ENCODE results near the gene DLL3.

GRCh38 chr19:39518458-39518857 lies 19.7 kb downstream of the DLL3 start:
- TF ChIP-seq POLR2A (IDR thresholded peaks at IDR 0.05) (no peak), EP300 (IDR thresholded peaks at IDR 0.05; ENCODE audit: low read depth) (no peak), POLR2AphosphoS5 (IDR thresholded peaks at IDR 0.05) (no peak)
- TF ChIP-seq, protein P1, sequence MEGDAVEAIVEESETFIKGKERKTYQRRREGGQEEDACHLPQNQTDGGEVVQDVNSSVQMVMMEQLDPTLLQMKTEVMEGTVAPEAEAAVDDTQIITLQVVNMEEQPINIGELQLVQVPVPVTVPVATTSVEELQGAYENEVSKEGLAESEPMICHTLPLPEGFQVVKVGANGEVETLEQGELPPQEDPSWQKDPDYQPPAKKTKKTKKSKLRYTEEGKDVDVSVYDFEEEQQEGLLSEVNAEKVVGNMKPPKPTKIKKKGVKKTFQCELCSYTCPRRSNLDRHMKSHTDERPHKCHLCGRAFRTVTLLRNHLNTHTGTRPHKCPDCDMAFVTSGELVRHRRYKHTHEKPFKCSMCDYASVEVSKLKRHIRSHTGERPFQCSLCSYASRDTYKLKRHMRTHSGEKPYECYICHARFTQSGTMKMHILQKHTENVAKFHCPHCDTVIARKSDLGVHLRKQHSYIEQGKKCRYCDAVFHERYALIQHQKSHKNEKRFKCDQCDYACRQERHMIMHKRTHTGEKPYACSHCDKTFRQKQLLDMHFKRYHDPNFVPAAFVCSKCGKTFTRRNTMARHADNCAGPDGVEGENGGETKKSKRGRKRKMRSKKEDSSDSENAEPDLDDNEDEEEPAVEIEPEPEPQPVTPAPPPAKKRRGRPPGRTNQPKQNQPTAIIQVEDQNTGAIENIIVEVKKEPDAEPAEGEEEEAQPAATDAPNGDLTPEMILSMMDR (IDR thresholded peaks at IDR 0.05): no peak
